Endothelial cell of umbilical vein (primary cell): ENCODE data around the gene ZNF714. TPM values are rescaled to one million over a fixed set of nuclear protein-coding genes. Genes with fewer than 3 reads are reported as not detected.

ENCODE experiments used
- BruUV-seq: library from RNA; stranded (reverse); fragments of 400-500 nt; replicated peaks from 2 replicates; lab custom pipeline; 2021; lab: Mats Ljungman, UMichigan
- CTCF ChIA-PET: fragments of 300-600, 350-600 bp; sonication (Branson Sonifier 250); formaldehyde crosslinking; loops from one replicate; lab custom pipeline; 2021; ENCODE audit warnings: antibody characterized with exemption, inconsistent platforms; lab: Charles Lee
- POLR2A ChIA-PET: fragments of 300-600, 350-600 bp; sonication (Branson Sonifier 250); formaldehyde crosslinking; loops from one replicate; lab custom pipeline; 2021; ENCODE audit warnings: antibody characterized with exemption, inconsistent platforms; lab: Charles Lee
- DNase-seq: peaks from one replicate; pipeline ENCODE4 v3.0.0-alpha.2; 2011; ENCODE audit warnings: low read depth, low spot score
- FAIRE-seq: peaks from 2 replicates; lab custom pipeline; 2011; peaks lifted over from hg19 to GRCh38; lab: Jason Lieb, UNC
- H2AFZ ChIP-seq: 2 replicates; pipeline ENCODE4 v1.6.0; 2012; ENCODE audit warnings: low read depth, low read length, control low read depth, inconsistent platforms
- H3K27ac ChIP-seq: 2 replicates; pipeline ENCODE4 v1.5.1; 2011; ENCODE audit warnings: low read depth, mild to moderate bottlenecking, control low read depth, low read length, moderate library complexity; ENCODE audit not compliant: insufficient read depth
- H3K27me3 ChIP-seq, 2 experiments: 2 replicates each; pipeline versions ENCODE4 v1.6.0 to v1.6.1; 2011; ENCODE audit warnings: low read length in 2 of 2, mixed read lengths in 1 of 2; ENCODE audit not compliant: control insufficient read depth in 2 of 2, insufficient read depth in 2 of 2
- H3K36me3 ChIP-seq, 2 experiments: 2 replicates in 1 of 2; 3 replicates in 1 of 2; pipeline ENCODE4 v1.5.1; 2011; ENCODE audit warnings: low read length in 2 of 2, mild to moderate bottlenecking in 1 of 2, moderate library complexity in 1 of 2; ENCODE audit not compliant: control insufficient read depth in 2 of 2, insufficient read depth in 2 of 2; ENCODE audit errors: extremely low read depth in 1 of 2
- H3K4me1 ChIP-seq: 3 replicates; pipeline ENCODE4 v1.5.1; 2011; ENCODE audit warnings: mild to moderate bottlenecking, low read length; ENCODE audit not compliant: control insufficient read depth, insufficient read depth; ENCODE audit errors: extremely low read depth
- H3K4me2 ChIP-seq: 2 replicates; pipeline ENCODE4 v1.6.1; 2011; ENCODE audit warnings: low read length, control low read depth, mixed read lengths; ENCODE audit not compliant: insufficient read depth
- H3K4me3 ChIP-seq, 3 experiments: fragments of 200-600 bp in 1 of 3; sonication (generic), shearing (Covaris generic) in 1 of 3; replicated peaks in 1 of 3; 2 replicates each; pipeline ENCODE4 v1.5.1; 2011 to 2016; ENCODE audit warnings: control low read depth in 3 of 3, low read length in 3 of 3, mild to moderate bottlenecking in 2 of 3, inconsistent platforms in 1 of 3, low read depth in 1 of 3, moderate library complexity in 1 of 3; ENCODE audit not compliant: insufficient read depth in 1 of 3
- H3K79me2 ChIP-seq: 2 replicates; pipeline ENCODE4 v1.6.0; 2012; ENCODE audit warnings: low read length, inconsistent platforms; ENCODE audit not compliant: control insufficient read depth, insufficient read depth
- H3K9ac ChIP-seq: replicated peaks from 2 replicates; pipeline ENCODE3; 2011; ENCODE audit warnings: low read length, control low read depth; ENCODE audit not compliant: insufficient read depth; ENCODE audit errors: extremely low read depth
- H3K9me1 ChIP-seq: replicated peaks from 3 replicates; pipeline ENCODE4 v1.6.0; 2011; ENCODE audit warnings: mild to moderate bottlenecking, low read length; ENCODE audit not compliant: control insufficient read depth, insufficient read depth; ENCODE audit errors: extremely low read depth
- H3K9me3 ChIP-seq: replicated peaks from 2 replicates; pipeline ENCODE4 v1.5.1; 2012; ENCODE audit warnings: low read length, inconsistent platforms; ENCODE audit not compliant: control insufficient read depth, insufficient read depth
- H4K20me1 ChIP-seq: replicated peaks from 2 replicates; pipeline ENCODE3; 2011; ENCODE audit warnings: mild to moderate bottlenecking, low read length; ENCODE audit not compliant: control insufficient read depth, insufficient read depth; ENCODE audit errors: extremely low read depth
- EZH2 ChIP-seq: IDR thresholded peaks from 2 replicates; pipeline ENCODE4 v1.6.1; 2012; ENCODE audit warnings: borderline replicate concordance, low read depth, mild to moderate bottlenecking, moderate library complexity, low read length, inconsistent platforms; ENCODE audit not compliant: severe bottlenecking
- FOS ChIP-seq: IDR thresholded peaks from 2 replicates; pipeline ENCODE4 v1.6.1; 2011; ENCODE audit warnings: mild to moderate bottlenecking, low read length, moderate library complexity, borderline replicate concordance; ENCODE audit not compliant: insufficient read depth
- GATA2 ChIP-seq: IDR thresholded peaks from 2 replicates; pipeline ENCODE4 v1.7.0; 2011; ENCODE audit warnings: low read depth, mild to moderate bottlenecking, moderate library complexity, mixed read lengths, low read length; ENCODE audit not compliant: insufficient read length, insufficient read depth
- JUN ChIP-seq: IDR thresholded peaks from 2 replicates; pipeline ENCODE4 v1.6.1; 2011; ENCODE audit warnings: borderline replicate concordance, low read depth; ENCODE audit not compliant: insufficient read length, insufficient read depth
- MYC ChIP-seq: IDR thresholded peaks from one replicate; pipeline ENCODE4 v1.6.1; 2011; ENCODE audit warnings: mild to moderate bottlenecking, low read depth, low read length
- POLR2A ChIP-seq: IDR thresholded peaks from 2 replicates; pipeline ENCODE4 v1.6.1; 2012; ENCODE audit warnings: low read depth, mild to moderate bottlenecking, control low read depth, low read length
- POLR2AphosphoS5 ChIP-seq: IDR thresholded peaks from 2 replicates; pipeline ENCODE4 v1.6.1; 2012; ENCODE audit warnings: low read depth, mild to moderate bottlenecking, control low read depth, low read length, moderate library complexity; ENCODE audit not compliant: insufficient read depth
- dilution Hi-C: fragments of 300-500 bp; cut with MboI; formaldehyde crosslinking; loops from one replicate; pipeline ENCODE4 v1.15.0; 2019; ENCODE audit warnings: low sequenced_read_pairs; ENCODE audit not compliant: extremely low pct_ligation_motif_present
- intact Hi-C: fragments of 100-400 bp; cut with micrococcal nuclease; formaldehyde crosslinking; loops from one replicate; pipeline ENCODE4 v1.10.0; 2022
- polyA plus RNA-seq, 4 experiments: library from polyadenylated mRNA; depleted of rRNA in 3 of 4; stranded (reverse) in 3 of 4; unstranded in 1 of 4; fragments of >200 nt; gene quantifications; 2 replicates each; pipeline versions ENCODE4 v1.2.1 to v1.2.3, GENCODE V29; 2011 to 2012; ENCODE audit warnings: missing spikeins in 1 of 4
- total RNA-seq: library from RNA; stranded (reverse); gene quantifications from 2 replicates; pipeline ENCODE4 v1.2.3, GENCODE V29; 2021
- TF ChIP-seq, protein P1 (sequence below): IDR thresholded peaks from 2 replicates; pipeline ENCODE4 v1.6.1; 2011; ENCODE audit not compliant: insufficient read depth, insufficient read length
- TF ChIP-seq, protein P2 (sequence below), 2 donors: IDR thresholded peaks; 1 replicate in 1 of 2; 2 replicates in 1 of 2; pipeline ENCODE4 v1.5.1; 2011; ENCODE audit warnings: low read length in 2 of 2, mild to moderate bottlenecking in 2 of 2, moderate library complexity in 2 of 2, control low read depth in 1 of 2, inconsistent platforms in 1 of 2, low read depth in 1 of 2; ENCODE audit not compliant: insufficient read depth in 1 of 2; ENCODE audit errors: extremely low read depth in 1 of 2

ZNF714 gene
- total and polyA plus RNA-seq, 2 donors (not counting 3 experiments of a cell fraction or from before 2014, with no cell fraction given) = 3.4 to 15.0 TPM

DNA sequence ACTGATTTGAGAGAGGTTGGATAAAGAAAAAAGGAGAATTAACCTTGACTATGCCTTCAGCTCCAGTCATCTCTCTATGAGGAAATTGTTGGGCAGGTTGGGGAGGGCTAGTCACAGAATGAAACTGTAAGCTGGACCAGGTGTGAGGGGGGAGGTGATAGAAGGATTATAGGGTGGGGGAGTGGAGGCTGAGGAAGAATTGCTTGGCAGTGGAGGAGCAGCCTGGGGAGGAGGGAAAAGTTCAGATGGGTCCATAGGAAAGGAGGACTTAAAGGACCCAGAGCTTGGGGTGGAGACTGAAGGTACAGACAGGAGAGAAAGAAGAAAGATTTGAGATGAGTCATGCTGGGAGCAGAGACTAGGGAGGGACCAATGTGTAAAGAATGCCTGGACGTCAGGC is 51.6 kb downstream of the ZNF714 start:
- dilution Hi-C loops = no loop called here
- BruUV-seq = no TSS peak
- no peaks in the 10 kb centered on the region for H3K36me3 ChIP-seq
- H3K9me1 ChIP-seq = no peaks in the 10 kb centered on the region
- no peaks in the 10 kb centered on the region for H4K20me1 ChIP-seq
- no peaks in the 10 kb centered on the region for H3K9me3 ChIP-seq
- TF ChIP-seq FOS = no peak
- TF ChIP-seq JUN = no peak
- no peak for TF ChIP-seq EZH2
- TF ChIP-seq POLR2AphosphoS5 = no peak
- TF ChIP-seq, protein P1, sequence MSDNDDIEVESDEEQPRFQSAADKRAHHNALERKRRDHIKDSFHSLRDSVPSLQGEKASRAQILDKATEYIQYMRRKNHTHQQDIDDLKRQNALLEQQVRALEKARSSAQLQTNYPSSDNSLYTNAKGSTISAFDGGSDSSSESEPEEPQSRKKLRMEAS = no peak
- no peak for TF ChIP-seq GATA2
- TF ChIP-seq POLR2A = no peak
- TF ChIP-seq, protein P2, sequence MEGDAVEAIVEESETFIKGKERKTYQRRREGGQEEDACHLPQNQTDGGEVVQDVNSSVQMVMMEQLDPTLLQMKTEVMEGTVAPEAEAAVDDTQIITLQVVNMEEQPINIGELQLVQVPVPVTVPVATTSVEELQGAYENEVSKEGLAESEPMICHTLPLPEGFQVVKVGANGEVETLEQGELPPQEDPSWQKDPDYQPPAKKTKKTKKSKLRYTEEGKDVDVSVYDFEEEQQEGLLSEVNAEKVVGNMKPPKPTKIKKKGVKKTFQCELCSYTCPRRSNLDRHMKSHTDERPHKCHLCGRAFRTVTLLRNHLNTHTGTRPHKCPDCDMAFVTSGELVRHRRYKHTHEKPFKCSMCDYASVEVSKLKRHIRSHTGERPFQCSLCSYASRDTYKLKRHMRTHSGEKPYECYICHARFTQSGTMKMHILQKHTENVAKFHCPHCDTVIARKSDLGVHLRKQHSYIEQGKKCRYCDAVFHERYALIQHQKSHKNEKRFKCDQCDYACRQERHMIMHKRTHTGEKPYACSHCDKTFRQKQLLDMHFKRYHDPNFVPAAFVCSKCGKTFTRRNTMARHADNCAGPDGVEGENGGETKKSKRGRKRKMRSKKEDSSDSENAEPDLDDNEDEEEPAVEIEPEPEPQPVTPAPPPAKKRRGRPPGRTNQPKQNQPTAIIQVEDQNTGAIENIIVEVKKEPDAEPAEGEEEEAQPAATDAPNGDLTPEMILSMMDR (IDR thresholded peaks at IDR 0.05; ENCODE audit: extremely low read depth in 1 of 2, insufficient read depth in 1 of 2, low read depth in 1 of 2, low read length in 2 of 2) = no peak
- no peak for TF ChIP-seq MYC
- no peaks in the 10 kb centered on the region for H3K4me1 ChIP-seq
- no peak overlapping the region for H3K4me2 ChIP-seq
- H3K27ac ChIP-seq = no peak overlapping the region
- DNase-seq = no peak
- no peak overlapping the region for H3K9ac ChIP-seq
- no peak for FAIRE-seq
- no peak overlapping the region for H2AFZ ChIP-seq
- no peaks in the 10 kb centered on the region for H3K27me3 ChIP-seq
- H3K79me2 ChIP-seq = no peaks in the 10 kb centered on the region
- intact Hi-C loops = no loop called here
- CTCF ChIA-PET = no interaction called here
- POLR2A ChIA-PET = no interaction called here
- no peak overlapping the region for H3K4me3 ChIP-seq
